ENCODE data around the gene AURKB. TPM values are rescaled to one million over a fixed set of nuclear protein-coding genes. Genes with fewer than 3 reads are reported as not detected.
"Not testable (repeated sequence)": the region's sequence is repeated elsewhere in the genome, so short reads cannot be mapped to it uniquely, and the experiment has no call there.

Gene AURKB
- total RNA-seq, 1 donor from 2014 or later, result 15.7 TPM

DNA sequence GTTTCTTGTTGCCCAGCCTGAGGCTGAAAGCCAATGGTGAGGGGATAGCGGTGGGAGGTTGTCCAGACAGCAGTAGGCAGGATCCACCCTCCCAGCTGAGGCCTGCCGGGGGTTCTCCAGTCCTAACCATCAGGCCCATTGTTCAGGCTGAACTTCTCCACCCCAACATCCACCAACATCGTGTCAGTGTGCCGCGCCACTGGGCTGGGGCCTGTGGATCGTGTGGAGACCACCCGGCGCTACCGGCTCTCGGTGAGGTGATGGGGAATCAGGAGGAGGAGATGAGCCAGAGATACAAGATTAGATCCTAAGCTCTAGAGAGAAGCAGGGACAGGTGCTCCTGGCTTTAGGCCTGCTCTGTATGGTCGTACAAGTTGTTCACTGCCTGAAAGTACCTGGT, 44.5 kb upstream of the AURKB start:
- Mint-ChIP-seq H3K27ac (ENCODE audit: unreplicated experiment) (no peak overlapping the region), H3K36me3 (ENCODE audit: unreplicated experiment) (peaks cover 7% of the 10 kb centered on the region), H3K27me3 (ENCODE audit: unreplicated experiment) (no peaks in the 10 kb centered on the region), H3K4me1 (ENCODE audit: unreplicated experiment) (peaks cover 7% of the 10 kb centered on the region), H3K9me3 (ENCODE audit: unreplicated experiment) (no peaks in the 10 kb centered on the region), H3K4me3 (ENCODE audit: unreplicated experiment) (no peak overlapping the region)
- TF ChIP-seq, protein P1, sequence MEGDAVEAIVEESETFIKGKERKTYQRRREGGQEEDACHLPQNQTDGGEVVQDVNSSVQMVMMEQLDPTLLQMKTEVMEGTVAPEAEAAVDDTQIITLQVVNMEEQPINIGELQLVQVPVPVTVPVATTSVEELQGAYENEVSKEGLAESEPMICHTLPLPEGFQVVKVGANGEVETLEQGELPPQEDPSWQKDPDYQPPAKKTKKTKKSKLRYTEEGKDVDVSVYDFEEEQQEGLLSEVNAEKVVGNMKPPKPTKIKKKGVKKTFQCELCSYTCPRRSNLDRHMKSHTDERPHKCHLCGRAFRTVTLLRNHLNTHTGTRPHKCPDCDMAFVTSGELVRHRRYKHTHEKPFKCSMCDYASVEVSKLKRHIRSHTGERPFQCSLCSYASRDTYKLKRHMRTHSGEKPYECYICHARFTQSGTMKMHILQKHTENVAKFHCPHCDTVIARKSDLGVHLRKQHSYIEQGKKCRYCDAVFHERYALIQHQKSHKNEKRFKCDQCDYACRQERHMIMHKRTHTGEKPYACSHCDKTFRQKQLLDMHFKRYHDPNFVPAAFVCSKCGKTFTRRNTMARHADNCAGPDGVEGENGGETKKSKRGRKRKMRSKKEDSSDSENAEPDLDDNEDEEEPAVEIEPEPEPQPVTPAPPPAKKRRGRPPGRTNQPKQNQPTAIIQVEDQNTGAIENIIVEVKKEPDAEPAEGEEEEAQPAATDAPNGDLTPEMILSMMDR (IDR thresholded peaks at IDR 0.05), result no peak
- DNase-seq (ENCODE audit: extremely low spot score, unreplicated experiment), result no peak

DNA sequence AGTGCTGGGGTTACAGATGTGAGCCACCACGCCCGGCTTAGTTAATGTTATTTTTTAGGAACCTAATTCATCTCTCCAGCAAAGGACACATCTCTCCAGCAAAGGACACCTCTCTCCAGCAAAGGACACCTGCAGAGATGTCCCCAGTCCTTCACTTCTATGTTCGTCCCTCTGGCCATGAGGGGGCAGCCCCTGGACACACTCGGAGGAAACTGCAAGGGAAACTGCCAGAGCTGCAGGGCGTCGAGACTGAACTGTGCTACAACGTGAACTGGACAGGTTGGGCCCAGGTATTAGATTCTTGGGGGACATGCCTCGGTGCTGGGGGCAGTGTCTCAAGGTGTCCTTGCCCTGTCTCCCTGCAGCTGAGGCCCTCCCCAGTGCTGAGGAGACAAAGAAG, 43.4 kb upstream of the AURKB start:
- Mint-ChIP-seq H3K4me1 (ENCODE audit: unreplicated experiment) (peaks cover 14% of the 10 kb centered on the region), H3K27ac (ENCODE audit: unreplicated experiment) (no peak overlapping the region), H3K27me3 (ENCODE audit: unreplicated experiment) (no peaks in the 10 kb centered on the region), H3K9me3 (ENCODE audit: unreplicated experiment) (no peaks in the 10 kb centered on the region), H3K4me3 (ENCODE audit: unreplicated experiment) (no peak overlapping the region), H3K36me3 (ENCODE audit: unreplicated experiment) (peaks cover 7% of the 10 kb centered on the region)
- TF ChIP-seq, protein P1 (IDR thresholded peaks at IDR 0.05), result peak; percentile 22
- no peak for DNase-seq (ENCODE audit: extremely low spot score, unreplicated experiment)

DNA sequence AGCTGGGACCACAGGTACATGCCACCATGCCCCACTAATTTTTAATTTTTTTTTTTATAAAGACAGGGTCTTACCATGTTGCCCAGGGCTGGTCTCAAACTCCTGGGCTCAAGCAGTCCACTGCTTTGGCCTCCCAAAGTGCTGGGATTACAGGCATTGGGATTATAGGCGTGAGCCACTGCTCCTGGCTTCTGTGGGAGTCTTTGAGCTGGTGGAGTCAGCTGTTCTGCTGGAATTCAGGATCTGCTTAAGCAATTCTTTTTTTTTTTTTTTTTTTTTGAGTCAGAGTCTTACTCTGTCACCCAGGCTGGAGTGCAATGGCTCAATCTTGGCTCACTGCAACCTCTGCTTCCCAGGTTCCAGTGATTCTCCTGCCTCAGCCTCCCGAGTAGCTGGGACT, 41.0 kb upstream of the AURKB start:
- not testable (repeated sequence) for H3K36me3 Mint-ChIP-seq (ENCODE audit: unreplicated experiment); H3K27me3 Mint-ChIP-seq (ENCODE audit: unreplicated experiment); DNase-seq (ENCODE audit: extremely low spot score, unreplicated experiment); H3K9me3 Mint-ChIP-seq (ENCODE audit: unreplicated experiment); H3K4me3 Mint-ChIP-seq (ENCODE audit: unreplicated experiment); H3K27ac Mint-ChIP-seq (ENCODE audit: unreplicated experiment)
- peaks cover 27% of the 10 kb centered on the region for H3K4me1 Mint-ChIP-seq (ENCODE audit: unreplicated experiment)

DNA sequence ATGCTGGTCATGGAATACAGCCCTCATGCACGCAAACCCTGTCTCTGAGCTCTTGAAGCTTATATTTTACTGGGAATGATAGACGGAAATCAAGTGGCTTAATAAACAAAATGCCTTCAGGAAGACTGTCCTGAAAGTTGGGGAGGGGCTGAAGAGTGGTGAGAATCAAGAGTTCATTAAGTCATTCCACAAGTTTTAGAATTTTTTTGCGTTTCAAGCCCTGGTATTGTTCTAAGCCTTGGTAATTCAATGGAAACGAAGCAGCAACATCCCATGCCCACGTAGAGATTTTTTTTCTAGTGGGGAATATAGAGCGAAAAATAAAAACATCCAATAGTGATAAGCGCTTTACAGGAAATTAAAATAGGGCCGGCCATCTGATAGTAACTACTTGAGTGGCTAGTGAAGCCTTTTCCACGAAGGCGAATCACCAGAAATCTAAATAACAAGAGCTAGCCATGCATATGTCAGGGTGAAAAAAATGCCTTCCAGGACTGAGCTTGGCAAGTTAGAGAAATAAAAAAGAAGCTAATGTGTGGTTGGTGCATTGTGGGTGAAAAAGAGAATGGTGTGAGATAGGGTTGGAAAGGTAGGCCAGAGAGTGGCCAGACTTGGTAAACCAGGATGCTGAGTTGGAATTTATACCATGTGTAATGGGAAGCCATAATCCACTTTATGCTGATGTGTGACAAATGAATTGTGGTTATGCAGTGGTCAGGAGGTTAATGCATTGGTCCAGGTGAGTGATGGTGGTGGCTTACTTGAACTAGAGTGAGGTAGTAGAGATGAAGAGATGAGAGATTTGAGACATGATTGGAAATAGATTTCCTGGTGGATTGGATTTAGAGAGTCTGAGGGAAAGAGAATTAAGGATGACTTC, 39.5 kb upstream of the AURKB start:
- Mint-ChIP-seq H3K27me3 (ENCODE audit: unreplicated experiment) (no peaks in the 10 kb centered on the region), H3K4me3 (ENCODE audit: unreplicated experiment) (peak overlapping the region; percentile 97), H3K27ac (ENCODE audit: unreplicated experiment) (peak overlapping the region; percentile 99), H3K9me3 (ENCODE audit: unreplicated experiment) (no peaks in the 10 kb centered on the region), H3K4me1 (ENCODE audit: unreplicated experiment) (peaks cover 30% of the 10 kb centered on the region), H3K36me3 (ENCODE audit: unreplicated experiment) (peaks cover 3% of the 10 kb centered on the region)
- DNase-seq (ENCODE audit: extremely low spot score, unreplicated experiment), result no peak
- TF ChIP-seq, protein P1 (IDR thresholded peaks at IDR 0.05), result no peak

DNA sequence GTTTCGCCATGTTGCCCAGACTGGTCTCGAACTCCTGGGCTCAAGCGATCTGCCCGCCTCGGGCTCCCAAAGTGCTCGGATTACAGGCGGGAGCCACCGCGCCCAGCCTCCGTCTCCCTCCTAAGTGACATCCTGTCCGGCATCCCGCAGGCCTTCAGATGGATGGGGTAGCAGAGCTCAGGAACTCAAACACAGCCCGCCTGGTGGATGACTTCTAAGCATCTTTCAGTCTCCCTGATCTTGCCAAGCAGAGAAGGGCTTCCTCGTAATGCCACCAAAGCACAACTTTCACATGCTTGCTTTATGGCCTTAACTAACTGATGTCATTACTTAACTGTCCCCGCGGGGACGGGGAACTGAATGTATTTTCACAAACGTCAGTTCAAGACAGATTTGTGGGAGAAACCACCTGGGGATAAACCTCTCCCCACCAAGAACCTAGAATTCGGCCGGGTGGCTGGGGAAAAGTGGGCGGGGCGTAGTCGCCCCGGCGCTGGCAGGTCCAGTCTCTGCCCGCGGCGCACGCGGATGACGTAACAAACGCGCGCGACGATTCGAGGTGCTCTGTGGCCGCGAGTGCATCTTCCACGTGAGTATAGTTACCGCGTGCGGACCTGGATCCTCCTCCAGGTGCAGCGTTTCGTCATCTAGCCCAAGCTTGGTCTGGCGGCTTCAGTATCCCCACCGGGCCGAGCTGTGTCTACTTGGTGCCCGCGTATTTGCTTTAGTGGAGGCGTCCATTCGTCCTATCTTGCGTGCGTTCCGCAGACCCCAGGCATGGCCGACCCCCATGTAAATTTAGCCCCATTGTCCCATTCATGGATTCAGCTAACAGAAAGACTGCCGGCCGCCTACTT, 38.6 kb upstream of the AURKB start, which contains the start of gene PFAS:
PFAS (plus strand) TSS at position 539 of the 857 bp plus-strand sequence. CDS start 4,649 bp downstream, outside the sequence.
- H3K27ac Mint-ChIP-seq (ENCODE audit: unreplicated experiment), result peak within 1 kb of the TSS; percentile 99
- H3K36me3 Mint-ChIP-seq (ENCODE audit: unreplicated experiment), result peaks cover 3% of the 10 kb centered on the region
- TF ChIP-seq, protein P1 (IDR thresholded peaks at IDR 0.05), result no peak
- H3K9me3 Mint-ChIP-seq (ENCODE audit: unreplicated experiment), result no peaks in the 10 kb centered on the region
- H3K4me3 Mint-ChIP-seq (ENCODE audit: unreplicated experiment), result peak within 1 kb of the TSS; percentile 97
- peaks cover 30% of the 10 kb centered on the region for H3K4me1 Mint-ChIP-seq (ENCODE audit: unreplicated experiment)
- peak; percentile 98 for DNase-seq (ENCODE audit: extremely low spot score, unreplicated experiment)
- no peaks in the 10 kb centered on the region for H3K27me3 Mint-ChIP-seq (ENCODE audit: unreplicated experiment)

Data from osteocyte (in vitro differentiated cells).